ENCODE data around the gene BSPH1.
"Not testable (repeated sequence)": the region's sequence is repeated elsewhere in the genome, so short reads cannot be mapped to it uniquely, and the experiment has no call there.

The BSPH1 gene, protein sequence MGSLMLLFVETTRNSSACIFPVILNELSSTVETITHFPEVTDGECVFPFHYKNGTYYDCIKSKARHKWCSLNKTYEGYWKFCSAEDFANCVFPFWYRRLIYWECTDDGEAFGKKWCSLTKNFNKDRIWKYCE

GRCh38 chr19:47992070-47992469 lies at the start of gene BSPH1:
Gene BSPH1 (minus strand): TSS chr19:47992170. CDS start chr19:47992081, 89 bp downstream.
- DNase-seq (ENCODE audit: low read depth in 3 of 3) = no peak

DNA sequence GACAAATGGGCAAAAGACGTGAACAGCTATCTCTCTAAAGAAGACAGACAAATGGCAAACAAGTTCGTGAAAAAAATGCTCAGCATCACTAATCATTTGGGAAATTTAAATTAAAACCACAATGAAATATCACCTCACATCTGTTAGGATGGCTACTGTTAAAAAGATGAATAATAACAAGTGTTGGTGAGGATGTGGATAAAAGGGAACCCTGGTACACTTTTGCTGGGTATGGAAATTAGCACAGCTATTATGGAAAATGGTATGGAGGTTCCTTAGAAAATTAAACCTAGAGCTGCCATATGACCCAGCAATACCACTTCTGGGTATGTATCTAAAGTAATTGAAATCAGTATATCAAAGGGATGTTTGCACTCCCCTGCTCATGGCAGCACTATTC lies 44.8 kb upstream of the BSPH1 start:
- DNase-seq (ENCODE audit: low read depth in 3 of 3) = no peak

DNA sequence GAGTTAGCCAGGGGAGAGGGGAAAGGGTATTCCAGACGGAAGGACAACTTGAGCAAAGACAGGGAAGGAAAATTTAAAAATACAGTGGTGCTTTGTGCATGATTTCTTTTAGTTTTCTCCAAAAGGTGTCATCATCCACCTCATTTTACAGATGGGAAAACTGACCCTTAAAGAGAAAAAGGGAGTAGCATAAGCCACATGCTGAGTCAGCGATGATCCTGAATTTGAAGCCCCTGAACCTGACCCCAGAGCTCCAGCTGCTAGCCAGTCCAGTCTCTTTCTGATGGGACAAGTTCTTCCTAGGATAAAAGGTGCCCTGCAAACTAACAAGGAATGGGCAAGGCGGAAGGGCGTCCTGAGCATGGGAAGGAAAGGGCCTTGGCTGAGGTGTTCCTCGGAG lies 41.6 kb upstream of the BSPH1 start:
- no peak for DNase-seq (ENCODE audit: low read depth in 3 of 3)

DNA sequence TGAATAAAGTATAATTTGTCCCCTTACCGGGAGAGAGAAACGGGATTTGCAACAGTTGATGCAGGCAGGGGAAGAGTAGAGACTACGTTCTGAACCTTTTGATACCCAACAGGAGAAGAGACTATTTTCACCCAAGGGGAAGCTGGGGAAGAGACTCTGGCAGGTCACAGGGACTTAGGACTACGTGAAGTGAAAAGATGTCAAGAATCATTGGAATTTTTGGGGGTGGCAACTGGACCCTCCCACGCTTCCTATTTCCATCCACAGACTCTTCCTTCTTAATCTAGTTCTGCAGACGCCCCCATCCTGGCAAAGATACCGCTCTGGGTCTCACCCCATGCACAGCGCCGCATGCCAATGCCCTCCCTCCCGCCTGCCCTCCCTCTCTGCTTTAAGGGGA lies 38.1 kb upstream of the BSPH1 start:
- no peak for DNase-seq (ENCODE audit: low read depth in 3 of 3)

GRCh38 chr19:48029431-48029830 lies 37.5 kb upstream of the BSPH1 start:
- no peak for DNase-seq (ENCODE audit: low read depth in 3 of 3)

- DNase-seq (ENCODE audit: low read depth in 3 of 3) = no peak
These were observed 33.5 kb upstream of the BSPH1 start for GRCh38 chr19:48025480-48025879.

DNA sequence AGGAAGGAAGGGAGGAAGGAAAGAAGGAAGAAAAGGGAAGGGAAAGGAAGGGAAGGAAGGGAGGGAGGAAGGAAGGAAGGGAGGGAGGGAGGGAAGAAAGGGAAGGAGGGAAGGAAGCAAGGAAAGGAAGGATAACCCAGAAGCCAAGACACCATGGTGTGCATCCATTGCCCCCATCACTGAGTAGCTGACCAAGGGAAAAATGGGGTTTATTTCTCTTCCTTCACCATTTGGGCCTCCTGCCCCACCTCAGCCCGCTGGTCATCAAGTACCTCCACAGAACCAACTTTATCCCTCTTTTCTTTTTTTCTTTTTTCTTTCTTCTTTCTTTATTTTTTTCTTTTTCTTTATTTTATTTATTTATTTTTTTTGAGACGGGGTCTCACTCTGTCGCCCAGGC lies 31.5 kb upstream of the BSPH1 start:
- no peak for DNase-seq (ENCODE audit: low read depth in 3 of 3)

GRCh38 chr19:48023011-48023410 lies 31.0 kb upstream of the BSPH1 start:
- DNase-seq (ENCODE audit: low read depth in 3 of 3) = no peak

DNA sequence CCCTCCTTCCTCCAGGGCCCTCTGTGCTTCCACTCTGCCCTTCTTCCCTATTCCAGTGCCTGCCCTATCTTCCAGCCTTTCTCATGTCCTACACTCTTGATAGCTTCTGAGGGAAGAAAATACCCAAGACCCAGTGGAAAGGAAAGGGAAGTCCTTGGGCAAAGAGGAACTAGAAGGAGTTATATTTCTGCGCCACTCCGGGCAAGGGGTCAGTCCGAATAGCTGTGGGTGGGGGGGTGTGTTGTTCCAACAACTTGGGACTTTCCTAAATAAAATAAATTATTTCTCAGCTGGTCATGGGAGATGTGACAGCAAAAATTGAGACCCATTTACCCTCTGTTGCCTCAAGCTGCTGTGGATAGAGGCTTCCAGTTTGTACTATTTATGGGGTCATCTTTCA lies 28.7 kb upstream of the BSPH1 start:
- DNase-seq (ENCODE audit: low read depth in 3 of 3) = no peak

DNA sequence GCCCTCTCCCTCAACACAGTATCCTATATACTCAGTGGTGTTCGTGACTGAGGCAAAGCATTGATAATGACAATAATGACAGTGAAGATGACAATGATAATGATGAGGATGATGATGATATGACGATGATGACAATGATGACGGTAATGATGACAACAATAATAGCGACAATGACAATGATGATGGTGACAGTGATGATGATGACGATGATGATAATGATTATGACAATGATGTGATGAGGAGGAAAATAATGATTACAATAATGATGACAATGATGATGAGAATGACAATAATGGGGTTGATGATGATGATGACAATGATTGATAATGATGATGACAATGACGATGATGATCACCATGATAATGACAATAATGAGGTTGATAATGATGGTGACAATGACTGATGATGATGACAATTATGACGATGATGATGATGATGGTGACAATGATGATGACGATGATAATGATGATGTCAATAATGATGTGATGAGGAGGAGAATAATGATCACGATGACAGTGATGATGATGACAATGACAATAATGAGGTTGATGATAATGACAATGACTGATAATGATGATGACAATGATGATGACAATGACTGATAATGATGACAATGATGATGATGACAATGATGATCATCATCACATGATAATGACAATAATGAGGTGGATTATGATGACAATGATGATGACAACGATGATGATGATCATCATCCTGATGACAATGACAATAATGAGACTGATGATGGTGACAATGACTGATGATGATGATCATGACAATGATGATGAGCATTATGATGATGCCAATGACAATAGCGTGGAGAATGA lies 19.2 kb upstream of the BSPH1 start:
- DNase-seq (ENCODE audit: low read depth in 3 of 3) = no peak

- DNase-seq (ENCODE audit: low read depth in 3 of 3) = peak in 1 of 3 donors; percentile 1
These were observed 14.8 kb upstream of the BSPH1 start for GRCh38 chr19:48006762-48007161.

DNA sequence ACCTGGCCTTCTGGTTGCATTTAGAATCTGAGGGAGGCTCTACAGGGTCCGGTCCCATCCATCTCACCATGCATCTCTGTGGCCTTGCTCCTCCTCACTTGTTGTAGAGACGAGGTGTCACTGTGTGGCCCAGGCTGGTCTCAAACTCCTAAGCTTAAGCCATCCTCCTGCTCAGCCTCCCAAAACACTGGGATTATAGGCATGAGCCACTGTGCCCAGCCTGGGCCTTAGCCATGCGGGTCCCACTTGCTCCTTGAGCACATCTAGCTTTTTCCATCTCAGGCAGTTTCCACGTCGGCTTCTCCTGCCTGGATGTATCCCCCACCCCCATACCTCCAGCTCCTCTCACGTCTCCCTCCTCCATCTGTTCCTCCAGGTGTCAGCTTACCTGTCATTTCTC lies 12.3 kb upstream of the BSPH1 start:
- DNase-seq (ENCODE audit: low read depth in 3 of 3) = no peak

DNA sequence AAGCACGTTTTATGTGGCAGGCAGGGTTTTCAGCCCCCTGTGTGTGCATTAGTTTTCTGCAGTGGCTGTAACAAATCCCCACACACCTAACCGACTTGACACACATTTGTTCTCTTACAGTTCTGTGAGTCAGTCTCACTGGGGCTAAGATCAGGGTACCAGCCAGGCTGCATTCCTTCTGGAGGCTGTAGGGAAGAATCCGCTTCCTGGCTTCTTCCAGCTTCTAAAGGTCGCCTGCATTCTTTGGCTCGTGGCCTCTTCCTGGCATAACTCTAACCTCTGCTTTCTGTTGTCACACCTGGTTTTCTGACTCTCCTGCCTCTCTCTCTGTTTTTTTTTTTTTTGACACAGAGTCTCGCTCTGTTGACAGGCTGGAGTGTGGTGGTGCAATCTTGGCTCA lies 8.9 kb upstream of the BSPH1 start:
- DNase-seq (ENCODE audit: low read depth in 3 of 3) = no peak

DNA sequence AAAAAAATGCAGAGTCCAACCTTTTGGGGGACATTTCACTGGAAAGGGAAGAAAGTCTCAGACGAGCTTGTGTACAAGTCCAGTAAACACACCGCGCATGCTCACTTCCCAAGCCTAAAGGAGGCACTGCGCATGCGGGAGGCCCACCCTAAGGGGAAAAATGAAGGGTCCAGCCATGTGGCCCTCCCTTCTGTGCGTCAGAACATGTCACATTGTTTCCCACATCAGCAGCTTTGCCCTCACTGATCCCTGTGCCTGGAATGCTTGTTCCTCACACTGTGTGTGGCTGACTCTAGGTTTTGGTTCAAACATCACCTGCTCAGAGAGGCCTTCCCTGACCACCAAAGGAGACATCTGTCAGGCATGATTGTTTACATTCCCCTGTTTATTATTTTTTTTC lies 6.8 kb upstream of the BSPH1 start:
- no peak for DNase-seq (ENCODE audit: low read depth in 3 of 3)

- DNase-seq (ENCODE audit: low read depth in 3 of 3) = no peak
These were observed 4.3 kb upstream of the BSPH1 start for GRCh38 chr19:47996230-47996727.

DNA sequence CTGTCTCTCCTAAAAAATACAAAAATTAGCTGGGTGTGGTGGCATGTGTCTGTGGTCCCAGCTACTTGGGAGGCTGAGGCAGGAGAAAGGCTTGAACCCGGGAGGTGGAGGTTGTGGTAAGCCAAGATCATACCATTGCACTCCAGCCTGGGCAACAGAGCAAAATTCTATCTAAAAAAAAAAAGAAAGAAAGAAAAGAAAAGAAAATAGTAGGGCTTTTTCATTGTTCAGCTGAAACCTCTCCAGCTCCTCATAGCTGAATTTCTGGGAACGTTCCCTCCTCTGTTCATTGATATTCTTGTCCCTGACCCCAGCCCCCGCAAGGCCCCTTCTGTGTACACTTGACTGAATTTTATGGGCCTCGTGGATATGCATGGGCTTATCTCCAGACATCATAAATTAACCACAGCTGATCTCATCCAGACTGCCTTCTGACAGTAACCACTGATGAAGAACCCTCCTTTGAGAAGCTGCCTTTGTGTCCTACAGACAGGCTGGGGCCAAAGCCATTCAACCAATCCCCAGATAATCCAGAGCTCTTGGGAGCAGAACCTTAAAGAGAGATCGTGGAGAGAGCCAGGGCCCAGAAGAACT lies 2.3 kb upstream of the BSPH1 start, which contains the start of gene ELSPBP1:
TSS of gene ELSPBP1 (plus strand) at position 424 of the 594 bp plus-strand sequence. CDS start 14,036 bp downstream, outside the sequence.
- DNase-seq (ENCODE audit: low read depth in 3 of 3) = no peak

GRCh38 chr19:47991191-47991808 lies 670 bp downstream of the BSPH1 start:
- DNase-seq (ENCODE audit: low read depth in 3 of 3) = no peak

- DNase-seq (ENCODE audit: low read depth in 3 of 3) = no peak
These were observed 18.4 kb downstream of the BSPH1 start for GRCh38 chr19:47973529-47973928.

DNA sequence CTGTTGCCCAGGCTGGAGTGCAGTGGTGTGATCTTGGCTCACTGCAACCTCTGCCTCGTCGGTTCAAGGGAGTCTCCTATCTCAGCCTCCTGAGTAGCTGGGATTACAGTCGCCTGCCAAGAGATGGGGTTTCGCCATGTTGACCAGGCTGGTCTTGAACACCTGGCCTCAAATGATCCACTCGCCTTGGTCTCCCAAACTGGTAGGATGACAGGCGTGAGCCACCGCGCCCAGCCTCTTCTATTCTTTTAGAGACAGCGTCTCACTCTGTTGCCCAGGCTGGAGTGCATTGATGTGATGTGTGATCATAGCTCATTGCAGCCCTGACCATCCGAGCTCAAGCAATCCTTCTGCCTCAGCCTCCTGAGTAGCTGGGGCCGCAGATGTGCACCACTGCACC lies 36.0 kb downstream of the BSPH1 start:
- DNase-seq (ENCODE audit: low read depth in 3 of 3) = not testable (repeated sequence)

GRCh38 chr19:47952132-47952531 lies 39.8 kb downstream of the BSPH1 start:
- not testable (repeated sequence) for DNase-seq (ENCODE audit: low read depth in 3 of 3)

GRCh38 chr19:47949852-47950521 lies 42.0 kb downstream of the BSPH1 start:
- not testable (repeated sequence) for DNase-seq (ENCODE audit: low read depth in 3 of 3)

DNA sequence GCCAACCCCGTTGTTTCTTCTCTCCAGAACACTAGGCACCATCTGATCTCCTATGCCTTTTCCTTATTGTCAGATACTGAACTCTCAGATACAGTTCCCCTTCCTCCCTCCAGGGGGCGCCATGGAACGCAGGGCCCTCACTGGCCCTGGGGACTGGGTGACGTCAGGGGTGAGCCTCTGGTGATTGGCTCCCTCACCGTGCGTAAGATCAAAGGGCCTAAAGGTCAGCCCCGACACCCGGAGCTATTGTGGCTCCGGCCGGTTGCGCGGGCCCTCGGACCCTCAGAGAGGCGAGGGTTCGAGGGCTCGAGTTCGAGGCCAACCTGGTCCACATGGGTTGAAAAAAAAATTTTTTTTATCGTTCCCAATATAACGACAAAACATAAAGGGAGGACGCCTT lies 63.4 kb downstream of the BSPH1 start:
- not testable (repeated sequence) for DNase-seq (ENCODE audit: low read depth in 3 of 3)

All from stimulated activated CD4-positive, alpha-beta T cell treated with anti-CD3 and anti-CD28 coated beads, TNF-alpha, amount 100 ng/mL, for 48 hours (primary cell).